CD4-positive, alpha-beta T cell treated with Interleukin-15 for 1 hour (primary cell): Measurements from ENCODE around the gene CTSA.
"Not testable (repeated sequence)": the region's sequence is repeated elsewhere in the genome, so short reads cannot be mapped to it uniquely, and the experiment has no call there.

ENCODE experiments used
- DNase-seq: peaks from one replicate; pipeline ENCODE4 v3.0.0-alpha.2; 2020

The CTSA gene

GRCh38 chr20:45867136-45867818 is 23.9 kb upstream of the CTSA start:
- DNase-seq, result no peak

GRCh38 chr20:45867819-45868176 is 23.3 kb upstream of the CTSA start:
- no peak for DNase-seq

- no peak for DNase-seq
These were observed 18.5 kb upstream of the CTSA start for GRCh38 chr20:45872626-45873025.

GRCh38 chr20:45873409-45874103 is 17.6 kb upstream of the CTSA start:
- no peak for DNase-seq

GRCh38 chr20:45874104-45874481 is 17.0 kb upstream of the CTSA start:
- DNase-seq, result not testable (repeated sequence)

GRCh38 chr20:45874576-45874975 is 16.6 kb upstream of the CTSA start:
- no peak for DNase-seq

GRCh38 chr20:45878076-45878761 is 12.9 kb upstream of the CTSA start:
- DNase-seq, result no peak

- peak; percentile 98 for DNase-seq
These were observed 9.9 kb upstream of the CTSA start, which contains the start of gene ZSWIM1 for GRCh38 chr20:45880988-45881788. TSS of gene ZSWIM1 (plus strand) at chr20:45881227. CDS start at chr20:45882593, 1,366 bp downstream.

- no peak for DNase-seq
These were observed 8.6 kb upstream of the CTSA start for GRCh38 chr20:45882469-45883099.

GRCh38 chr20:45883100-45883469 is 8.1 kb upstream of the CTSA start:
- no peak for DNase-seq

GRCh38 chr20:45886590-45887345 is 4.4 kb upstream of the CTSA start:
- no peak for DNase-seq

- no peak for DNase-seq
These were observed 3.8 kb upstream of the CTSA start, which contains the start of gene SPATA25 for GRCh38 chr20:45887346-45887715. TSS of gene SPATA25 (minus strand) at chr20:45887622. CDS start at chr20:45887590, 32 bp downstream.

GRCh38 chr20:45888681-45889080 is 2.5 kb upstream of the CTSA start:
- DNase-seq, result no peak

- DNase-seq, result peak; percentile 61
These were observed 804 bp upstream of the CTSA start for GRCh38 chr20:45890077-45890984.

- DNase-seq, result no peak
These were observed 1.1 kb downstream of the CTSA start for GRCh38 chr20:45892049-45892825.

GRCh38 chr20:45892828-45893500 is 1.8 kb downstream of the CTSA start:
- no peak for DNase-seq

GRCh38 chr20:45893831-45894230 is 2.7 kb downstream of the CTSA start:
- no peak for DNase-seq

GRCh38 chr20:45894797-45895196 is 3.7 kb downstream of the CTSA start:
- DNase-seq, result no peak

GRCh38 chr20:45896641-45897161 is 5.6 kb downstream of the CTSA start:
- no peak for DNase-seq
